Mesendoderm (in vitro differentiated cells): ENCODE results near the gene ABHD14A.

Experiments
- DNase-seq: peaks from one replicate; pipeline ENCODE4 v3.0.0; 2013
- H2AK5ac ChIP-seq: 2 replicates; pipeline ENCODE4 v1.6.1; 2013; ENCODE audit warnings: low read length, inconsistent platforms
- H2BK120ac ChIP-seq: 2 replicates; pipeline ENCODE4 v1.6.1; 2013; ENCODE audit warnings: low read depth, mild to moderate bottlenecking, low read length, moderate library complexity, mixed read lengths
- H2BK15ac ChIP-seq: replicated peaks from 2 replicates; pipeline ENCODE4 v1.6.1; 2013; ENCODE audit warnings: low read depth, mild to moderate bottlenecking, moderate library complexity
- H2BK5ac ChIP-seq: 2 replicates; pipeline ENCODE4 v1.6.1; 2013; ENCODE audit warnings: low read length, inconsistent platforms
- H3K18ac ChIP-seq: 2 replicates; pipeline ENCODE4 v1.6.1; 2013; ENCODE audit warnings: mild to moderate bottlenecking, low read length, mixed read lengths
- H3K23ac ChIP-seq: one replicate; pipeline ENCODE4 v1.6.1; 2013; ENCODE audit warnings: low read length
- H3K27ac ChIP-seq: 2 replicates; pipeline ENCODE4 v1.5.1; 2013; ENCODE audit warnings: low read depth, mild to moderate bottlenecking, inconsistent platforms, low read length, moderate library complexity
- H3K27me3 ChIP-seq: 2 replicates; pipeline ENCODE4 v1.6.1; 2013; ENCODE audit warnings: low read length, control low read depth, mild to moderate bottlenecking, inconsistent platforms; ENCODE audit not compliant: insufficient read depth, poor library complexity
- H3K36me3 ChIP-seq: 2 replicates; pipeline ENCODE4 v1.6.1; 2013; ENCODE audit warnings: low read length, inconsistent platforms; ENCODE audit not compliant: control insufficient read depth, insufficient read depth
- H3K4ac ChIP-seq: one replicate; pipeline ENCODE4 v1.6.1; 2013; ENCODE audit warnings: low read depth, mild to moderate bottlenecking, low read length, moderate library complexity
- H3K4me1 ChIP-seq: 2 replicates; pipeline ENCODE4 v1.6.1; 2013; ENCODE audit warnings: low read depth, low read length, inconsistent platforms; ENCODE audit not compliant: control insufficient read depth
- H3K4me2 ChIP-seq: 2 replicates; pipeline ENCODE4 v1.6.1; 2013; ENCODE audit warnings: low read length
- H3K4me3 ChIP-seq: 2 replicates; pipeline ENCODE4 v1.5.1; 2013; ENCODE audit warnings: mild to moderate bottlenecking, low read length
- H3K56ac ChIP-seq: one replicate; pipeline ENCODE4 v1.6.1; 2013; ENCODE audit warnings: low read length
- H3K79me1 ChIP-seq: 2 replicates; pipeline ENCODE4 v1.6.1; 2013; ENCODE audit warnings: low read length, inconsistent platforms
- H3K79me2 ChIP-seq: 2 replicates; pipeline ENCODE4 v1.6.1; 2013; ENCODE audit warnings: mild to moderate bottlenecking, low read length; ENCODE audit not compliant: control insufficient read depth, insufficient read depth
- H3K9ac ChIP-seq: 2 replicates; pipeline ENCODE4 v1.6.1; 2013; ENCODE audit warnings: low read length, inconsistent platforms
- H4K5ac ChIP-seq: one replicate; pipeline ENCODE4 v1.6.1; 2013; ENCODE audit warnings: low read length
- H4K8ac ChIP-seq: one replicate; pipeline ENCODE4 v1.6.1; 2013; ENCODE audit warnings: low read depth, mild to moderate bottlenecking, control low read depth, low read length, moderate library complexity
- WGBS: extraction: QIAGEN DNeasy Blood & Tissue Kit; methylation state at CpG from one replicate; pipeline ENCODE4 v1.1.7; 2013; ENCODE audit warnings: low lambda C conversion rate, missing lambda C conversion rate; ENCODE audit not compliant: insufficient coverage; ENCODE audit errors: extremely low coverage; 5-methylcytosine and 5-hydroxymethylcytosine counted together

The ABHD14A gene

DNA sequence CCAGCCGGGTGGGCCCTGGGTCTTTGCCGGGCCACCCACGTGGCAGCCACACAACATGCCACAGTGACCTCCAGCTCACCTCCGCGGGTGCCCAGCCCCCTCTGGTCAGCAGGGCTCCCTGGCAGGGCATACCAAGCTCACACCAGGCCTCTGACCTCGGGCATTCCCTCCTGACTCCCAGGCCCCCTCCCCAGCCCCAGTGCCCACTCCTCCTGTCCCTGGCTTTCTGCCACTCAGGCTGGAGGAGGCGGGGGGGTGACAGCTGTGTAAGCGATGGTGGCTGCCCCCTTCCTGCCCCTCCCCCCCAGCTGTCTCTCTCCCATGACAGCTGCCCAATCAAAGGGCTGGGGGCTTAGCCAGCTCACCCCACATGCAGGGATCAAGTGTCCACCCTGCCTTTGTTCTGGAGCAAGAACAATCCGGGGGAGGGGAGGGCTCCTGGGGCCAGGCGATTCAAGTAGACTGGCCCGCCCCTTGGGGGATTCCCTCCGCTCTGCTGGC, 10.9 kb upstream of the ABHD14A start:
- no peak overlapping the region for H3K18ac ChIP-seq
- no peak for DNase-seq
- H3K4me3 ChIP-seq, result no peak overlapping the region

DNA sequence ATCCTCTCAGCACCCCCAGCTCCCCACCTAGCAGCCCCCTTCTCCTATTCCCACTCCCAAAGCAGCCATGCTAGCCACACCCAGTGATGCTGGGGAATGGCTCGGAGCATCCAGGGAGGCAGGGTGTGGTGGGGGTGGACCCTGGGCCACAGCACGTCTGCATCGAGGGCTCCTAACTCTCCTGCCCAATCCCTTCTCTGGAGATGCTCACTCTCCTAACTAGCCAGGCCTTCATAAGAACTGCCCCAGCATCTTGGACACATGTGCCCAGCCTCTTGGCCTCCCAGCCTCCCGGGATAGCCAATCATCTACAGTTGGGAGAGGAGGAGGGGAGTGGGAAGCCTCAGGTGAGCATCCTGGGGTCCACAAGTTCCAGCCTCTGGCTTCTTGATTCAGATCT, 10.3 kb upstream of the ABHD14A start:
- Histone ChIP-seq H4K8ac (no peak overlapping the region), H3K23ac (no peak overlapping the region), H3K4me2 (no peak overlapping the region), H3K27me3 (no peaks in the 10 kb centered on the region), H3K4me3 (no peak overlapping the region), H2BK5ac (no peak overlapping the region), H3K9ac (no peak overlapping the region), H2BK15ac (no peak overlapping the region), H3K4me1 (peaks cover 13% of the 10 kb centered on the region), H4K5ac (no peak overlapping the region), H3K79me2 (no peaks in the 10 kb centered on the region), H3K27ac (no peak overlapping the region), H3K79me1 (peaks cover 6% of the 10 kb centered on the region), H2BK120ac (no peak overlapping the region), H3K36me3 (peaks cover 2% of the 10 kb centered on the region), H3K18ac (no peak overlapping the region), H2AK5ac (no peak overlapping the region), H3K56ac (no peak overlapping the region), H3K4ac (no peak overlapping the region)
- no CpG with 5 or more reads among the region's 4 CpGs for WGBS
- no peak for DNase-seq

More for the DNA sequence above, 10.9 kb upstream of the ABHD14A start:
- Histone ChIP-seq H4K8ac (no peak overlapping the region), H3K4ac (no peak overlapping the region), H3K27ac (no peak overlapping the region), H3K27me3 (no peaks in the 10 kb centered on the region), H3K23ac (no peak overlapping the region), H3K4me1 (peaks cover 13% of the 10 kb centered on the region), H3K79me1 (peaks cover 6% of the 10 kb centered on the region), H2BK5ac (no peak overlapping the region), H3K56ac (no peak overlapping the region), H3K9ac (no peak overlapping the region), H2BK120ac (no peak overlapping the region), H3K4me2 (no peak overlapping the region), H2AK5ac (no peak overlapping the region), H3K36me3 (peaks cover 2% of the 10 kb centered on the region), H3K79me2 (no peaks in the 10 kb centered on the region), H2BK15ac (no peak overlapping the region), H4K5ac (no peak overlapping the region)
- no CpG with 5 or more reads among the region's 12 CpGs for WGBS

DNA sequence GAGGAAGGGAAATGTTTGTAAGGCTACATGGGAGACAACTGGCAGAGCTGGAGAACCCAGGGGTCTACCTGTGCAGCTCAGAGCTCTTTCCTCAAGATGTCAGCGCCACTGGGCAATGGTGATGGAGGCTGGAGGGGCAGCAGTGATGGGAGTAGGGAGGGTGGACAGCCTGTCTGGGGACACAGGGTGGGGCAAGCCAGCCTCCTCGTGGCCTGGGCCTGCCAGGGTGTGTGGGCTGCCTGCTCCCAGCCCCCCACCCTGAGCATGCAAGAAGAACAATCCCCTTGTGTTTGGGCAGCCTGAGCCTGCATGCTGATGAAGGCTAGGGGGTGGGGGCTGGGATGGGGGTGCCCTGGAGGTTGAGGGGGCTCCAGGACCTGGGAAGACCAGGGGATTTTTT, 8.8 kb upstream of the ABHD14A start:
- Histone ChIP-seq H3K56ac (peak overlapping the region; percentile 93), H3K9ac (peak overlapping the region; percentile 27), H3K4ac (no peak overlapping the region), H4K5ac (no peak overlapping the region), H3K36me3 (no peaks in the 10 kb centered on the region), H2BK120ac (no peak overlapping the region), H3K79me2 (no peaks in the 10 kb centered on the region), H4K8ac (no peak overlapping the region), H3K18ac (no peak overlapping the region), H3K23ac (no peak overlapping the region), H3K79me1 (peaks cover 6% of the 10 kb centered on the region), H2BK15ac (no peak overlapping the region), H2BK5ac (no peak overlapping the region), H3K4me3 (no peak overlapping the region), H3K4me2 (no peak overlapping the region), H2AK5ac (no peak overlapping the region), H3K4me1 (peaks cover 13% of the 10 kb centered on the region), H3K27me3 (no peaks in the 10 kb centered on the region), H3K27ac (no peak overlapping the region)
- no peak for DNase-seq
- WGBS, result no CpG with 5 or more reads among the region's 2 CpGs

DNA sequence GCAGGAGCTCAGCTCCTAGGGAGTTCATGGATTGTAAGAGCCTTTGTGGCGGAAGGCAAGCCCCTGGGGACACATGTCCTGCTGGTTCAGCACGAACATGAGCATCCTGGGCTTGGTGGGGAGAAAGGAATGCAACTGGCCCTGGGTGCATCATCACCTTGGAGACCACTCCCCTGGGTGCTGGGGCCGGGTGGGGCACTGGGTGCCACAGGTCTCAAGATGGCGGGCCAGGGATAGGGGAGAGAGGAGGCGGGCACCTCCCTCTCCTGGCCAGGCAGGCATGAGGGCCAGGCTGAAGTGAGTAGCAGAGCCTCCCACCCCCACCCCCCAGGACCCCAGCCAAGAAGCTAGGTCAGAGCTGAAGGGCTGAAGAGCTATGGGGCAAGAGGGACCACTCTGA, 8.4 kb upstream of the ABHD14A start:
- peaks cover 6% of the 10 kb centered on the region for H3K79me1 ChIP-seq
- H3K4me1 ChIP-seq, result peaks cover 13% of the 10 kb centered on the region
- H4K8ac ChIP-seq, result no peak overlapping the region
- WGBS, result no CpG with 5 or more reads among the region's 5 CpGs
- H3K9ac ChIP-seq, result peak overlapping the region; percentile 85
- peak overlapping the region; percentile 42 for H3K4me2 ChIP-seq
- H2AK5ac ChIP-seq, result peak overlapping the region; percentile 69
- peak overlapping the region; percentile 7 for H3K23ac ChIP-seq
- DNase-seq, result no peak
- no peaks in the 10 kb centered on the region for H3K27me3 ChIP-seq
- H3K4ac ChIP-seq, result no peak overlapping the region
- H2BK15ac ChIP-seq, result no peak overlapping the region
- no peak overlapping the region for H2BK5ac ChIP-seq
- H3K18ac ChIP-seq, result no peak overlapping the region
- H3K27ac ChIP-seq, result no peak overlapping the region
- H3K56ac ChIP-seq, result peak overlapping the region; percentile 93
- no peak overlapping the region for H2BK120ac ChIP-seq
- no peaks in the 10 kb centered on the region for H3K79me2 ChIP-seq
- no peak overlapping the region for H4K5ac ChIP-seq
- H3K36me3 ChIP-seq, result no peaks in the 10 kb centered on the region
- no peak overlapping the region for H3K4me3 ChIP-seq

DNA sequence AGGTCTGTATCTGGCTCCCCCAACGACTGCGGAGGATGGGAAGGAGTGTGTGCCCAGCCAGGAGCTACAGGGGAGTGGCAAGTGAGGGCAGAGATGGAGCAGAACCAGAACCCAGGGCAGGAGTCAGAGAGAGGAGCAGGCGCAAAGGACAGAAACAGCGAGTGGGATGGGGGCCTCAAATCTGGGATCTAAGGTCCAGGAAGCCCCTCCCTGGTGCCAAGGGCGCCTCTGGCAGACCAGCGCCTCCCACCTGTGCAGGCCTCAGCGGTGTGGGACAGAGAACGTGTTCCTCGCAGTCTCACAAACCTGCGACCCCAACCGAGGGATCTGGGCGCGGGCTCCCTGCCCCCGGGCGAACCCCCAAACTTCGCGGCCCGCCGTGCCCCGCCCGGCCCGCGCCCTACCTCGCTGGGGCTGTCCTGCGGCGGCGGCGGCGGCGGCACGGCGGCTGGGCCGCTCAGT, 7.9 kb upstream of the ABHD14A start:
- peak overlapping the region; percentile 93 for H3K56ac ChIP-seq
- peak overlapping the region; percentile 85 for H3K9ac ChIP-seq
- peak overlapping the region; percentile 55 for H3K4me3 ChIP-seq
- no peak overlapping the region for H2BK120ac ChIP-seq
- no peak for DNase-seq
- WGBS, result no CpG with 5 or more reads among the region's 33 CpGs
- H2BK15ac ChIP-seq, result no peak overlapping the region
- H3K4ac ChIP-seq, result peak overlapping the region; percentile 39
- no peak overlapping the region for H2BK5ac ChIP-seq
- peak overlapping the region; percentile 7 for H3K23ac ChIP-seq
- peak overlapping the region; percentile 30 for H2AK5ac ChIP-seq
- peaks cover 13% of the 10 kb centered on the region for H3K4me1 ChIP-seq
- no peak overlapping the region for H4K5ac ChIP-seq
- H3K27ac ChIP-seq, result peak overlapping the region; percentile 45
- peak overlapping the region; percentile 42 for H3K4me2 ChIP-seq
- peak overlapping the region; percentile 53 for H3K18ac ChIP-seq
- no peaks in the 10 kb centered on the region for H3K36me3 ChIP-seq
- peaks cover 6% of the 10 kb centered on the region for H3K79me1 ChIP-seq
- H4K8ac ChIP-seq, result no peak overlapping the region
- no peaks in the 10 kb centered on the region for H3K79me2 ChIP-seq
- H3K27me3 ChIP-seq, result no peaks in the 10 kb centered on the region
